Stimulated activated CD4-positive, alpha-beta T cell treated with anti-CD3 and anti-CD28 coated beads, Interleukin-1b, Interleukin-23, amount 100 ng/mL, for 4 hours (primary cell): ENCODE results near the gene PPP1R3F.

Experiments used
- DNase-seq, 2 donors: peaks; one replicate each; pipeline ENCODE4 v3.0.0-alpha.2; 2020; ENCODE audit warnings: low read depth in 2 of 2

Gene PPP1R3F

DNA sequence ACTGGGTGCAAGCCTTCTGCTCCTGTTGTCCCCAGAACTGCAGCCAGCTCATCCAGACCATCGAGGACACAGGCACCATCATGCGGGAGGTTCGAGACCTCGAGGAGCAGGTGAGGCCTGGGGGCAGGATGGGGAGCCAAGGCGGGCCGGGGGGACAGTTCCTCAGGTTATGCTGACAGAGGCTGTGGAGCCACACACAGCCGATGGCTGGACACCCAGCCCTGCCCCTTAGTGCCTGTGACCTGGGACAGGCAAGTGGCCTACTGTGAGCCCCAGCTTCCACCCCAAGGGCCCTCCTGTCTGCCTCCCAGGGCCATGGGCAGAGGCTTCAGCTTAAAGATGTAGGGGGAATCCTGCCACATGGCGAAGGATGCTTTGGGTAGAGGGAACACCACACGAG lies 20.0 kb upstream of the PPP1R3F start:
- DNase-seq, result no peak

DNA sequence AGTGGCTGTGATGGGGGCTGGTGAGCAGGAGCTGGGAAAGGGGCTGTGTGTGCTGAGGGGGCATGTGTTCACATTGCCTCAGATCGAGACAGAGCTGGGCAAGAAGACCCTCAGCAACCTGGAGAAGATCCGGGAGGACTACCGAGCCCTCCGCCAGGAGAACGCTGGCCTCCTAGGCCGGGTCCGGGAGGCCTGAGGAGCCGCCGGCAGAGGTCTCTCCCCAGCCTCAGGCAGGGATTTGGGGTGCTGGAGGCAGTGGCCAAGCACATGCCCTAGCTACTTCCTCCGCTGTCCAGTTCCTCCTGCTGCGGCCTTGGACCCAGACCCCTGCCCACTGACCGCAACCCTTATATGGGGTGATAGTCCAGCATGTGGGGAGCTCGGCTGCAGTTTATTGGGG lies 19.5 kb upstream of the PPP1R3F start:
- no peak for DNase-seq

- DNase-seq, result no peak
Measured at GRCh38 chrX:49250578-49250977, 19.0 kb upstream of the PPP1R3F start.

GRCh38 chrX:49251325-49251724 lies 18.3 kb upstream of the PPP1R3F start:
- no peak for DNase-seq

GRCh38 chrX:49254639-49255038 lies 15.0 kb upstream of the PPP1R3F start:
- no peak for DNase-seq

DNA sequence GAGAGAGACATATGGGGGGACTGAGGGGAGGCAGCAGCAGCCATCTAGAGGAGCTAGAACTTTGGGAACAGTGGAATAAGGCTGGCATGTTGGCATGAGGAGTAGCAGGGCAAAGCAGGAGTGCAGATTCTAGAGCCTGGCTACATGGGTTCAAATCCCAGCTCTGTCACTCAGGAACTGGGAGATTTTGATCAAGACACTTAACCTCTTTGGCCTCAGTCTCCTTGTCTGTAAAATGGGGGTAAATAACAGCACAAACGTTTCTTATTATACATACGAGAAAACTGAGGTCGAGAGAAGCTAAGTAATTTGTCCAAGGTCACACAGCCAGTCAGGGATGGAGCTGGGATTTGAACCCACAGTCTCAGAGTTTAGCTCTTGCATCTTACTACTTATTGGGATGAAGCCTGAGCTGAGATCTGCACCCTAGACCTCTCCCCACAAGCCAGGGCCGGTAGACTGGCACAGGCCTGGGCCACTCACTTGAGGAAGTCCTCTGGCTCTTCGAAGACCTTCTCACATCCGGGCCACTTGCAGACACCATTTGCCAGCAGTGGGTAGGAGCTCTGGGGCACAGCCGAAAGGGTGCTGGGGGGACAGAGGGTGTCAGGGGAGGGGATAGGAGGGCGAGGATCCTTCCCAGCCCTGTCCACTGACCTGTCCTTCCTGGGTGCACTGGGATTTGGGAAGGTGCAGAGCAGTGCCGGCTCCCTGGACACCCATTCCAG lies 13.2 kb upstream of the PPP1R3F start:
- DNase-seq, result no peak

GRCh38 chrX:49257074-49257790 lies 12.4 kb upstream of the PPP1R3F start:
- DNase-seq, result no peak

GRCh38 chrX:49257846-49258748 lies 11.5 kb upstream of the PPP1R3F start:
- no peak for DNase-seq

DNA sequence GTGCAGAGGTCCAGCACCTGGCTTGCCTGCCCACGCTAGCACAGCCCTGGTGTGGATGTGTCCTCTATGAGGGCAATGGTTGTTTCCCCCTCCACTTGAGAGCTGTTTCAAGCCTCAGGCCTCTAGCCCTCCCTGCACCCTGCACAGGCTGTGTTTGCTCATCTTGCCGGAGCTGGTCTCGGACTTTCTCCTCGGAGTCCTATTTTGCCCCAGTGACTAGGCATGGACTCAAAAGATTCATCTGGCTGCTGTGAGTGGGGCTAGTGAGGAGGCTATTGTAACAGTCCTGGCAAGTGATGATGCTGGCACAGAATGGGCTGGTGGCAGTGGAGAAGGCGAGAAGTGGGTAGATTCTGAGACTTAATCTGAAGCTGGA lies 10.9 kb upstream of the PPP1R3F start:
- no peak for DNase-seq

DNA sequence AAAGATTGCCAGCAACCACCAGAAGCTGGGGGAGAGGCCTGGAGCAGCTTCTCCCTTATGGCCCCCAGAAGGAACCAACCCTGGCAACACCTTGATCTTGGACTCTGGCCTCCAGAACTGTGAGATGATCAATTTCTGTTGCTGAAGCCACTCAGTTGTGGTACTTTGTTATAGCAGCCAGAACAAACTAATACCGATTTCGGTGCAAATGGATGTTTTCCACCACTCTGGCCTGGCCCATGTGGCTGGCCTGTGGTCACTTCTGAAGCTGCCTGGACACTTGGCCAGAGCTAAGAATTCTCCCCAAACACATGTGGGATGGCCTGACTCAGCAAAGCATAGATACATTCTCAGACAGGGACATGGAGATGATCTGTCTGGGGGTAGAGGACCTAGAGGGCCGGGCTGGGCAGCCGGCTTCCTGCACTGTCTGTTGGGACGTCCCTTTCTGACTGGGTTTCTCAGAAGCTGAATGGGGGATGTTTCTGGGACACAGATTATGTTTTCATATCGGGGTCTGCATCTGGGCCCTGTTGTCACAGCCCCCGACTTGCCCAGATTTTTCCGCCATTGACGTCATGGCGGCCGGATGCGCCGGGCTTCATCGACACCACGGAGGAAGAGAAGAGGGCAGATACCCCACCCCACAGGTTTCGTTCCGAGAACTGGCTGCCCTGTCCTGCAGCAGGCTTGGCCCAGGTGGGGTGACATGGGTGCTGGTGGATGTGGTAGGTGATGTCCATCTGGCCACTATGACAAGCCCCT lies 9.2 kb upstream of the PPP1R3F start:
- DNase-seq, result no peak

DNA sequence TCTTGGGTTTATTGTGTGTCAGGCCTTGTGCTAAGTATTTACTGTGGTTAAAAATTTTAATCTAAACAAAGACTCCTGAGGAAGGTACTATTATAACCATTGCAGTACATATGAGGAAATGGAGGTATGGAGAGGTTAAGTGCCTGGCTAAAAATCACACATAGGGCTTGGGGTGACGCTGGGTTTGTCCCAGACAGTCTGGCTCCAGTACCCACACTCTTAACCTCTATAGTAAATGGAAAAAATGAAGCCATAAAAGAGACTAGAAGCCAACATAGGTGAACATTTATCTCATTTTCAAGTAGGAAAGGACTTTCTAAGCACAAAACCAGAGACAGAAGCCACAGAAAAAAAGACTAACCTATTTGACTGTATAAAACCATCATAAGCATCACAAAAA lies 7.0 kb upstream of the PPP1R3F start:
- no peak for DNase-seq

DNA sequence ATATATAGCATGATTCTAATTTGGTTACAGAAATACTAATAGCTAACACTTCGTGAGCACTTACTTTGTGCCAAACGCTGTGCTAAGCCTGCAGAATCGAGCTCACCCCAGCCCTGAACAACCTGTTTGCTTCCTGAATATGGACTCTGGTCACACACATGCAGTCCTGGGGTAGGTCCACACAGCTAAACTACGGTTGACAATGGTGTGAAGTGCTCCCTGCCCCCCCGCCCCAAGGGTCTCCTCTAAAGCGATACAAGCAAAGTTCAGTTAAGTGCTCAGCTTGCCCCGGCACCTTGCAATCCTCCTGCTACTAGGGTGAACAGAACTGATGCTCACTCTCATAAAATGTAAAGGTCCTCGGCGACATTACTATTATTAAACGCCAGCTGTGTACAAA lies 6.0 kb upstream of the PPP1R3F start:
- DNase-seq, result no peak

- no peak for DNase-seq
Measured at GRCh38 chrX:49264460-49264859, 5.1 kb upstream of the PPP1R3F start, which contains the start of gene FOXP3. Gene FOXP3, minus strand, starts transcription at chrX:49264710. Its CDS starts 6,205 bp downstream, at chrX:49258505.

GRCh38 chrX:49266523-49267445 lies 2.8 kb upstream of the PPP1R3F start:
- DNase-seq, result no peak

DNA sequence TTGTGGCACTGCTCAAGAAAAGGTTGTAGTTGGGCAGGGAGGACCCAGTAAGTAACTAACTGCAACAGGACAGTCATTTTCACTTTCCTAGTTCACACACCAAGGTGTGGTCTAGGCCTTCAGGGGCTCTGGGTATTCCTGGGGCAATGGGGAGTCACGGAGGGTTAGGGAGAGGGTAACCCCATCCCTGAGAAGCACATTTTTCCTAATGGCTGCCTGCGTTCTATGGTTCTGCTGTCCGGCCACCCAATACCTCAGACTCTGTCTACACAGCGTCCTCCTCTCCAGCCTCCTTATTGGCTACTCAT lies 937 bp upstream of the PPP1R3F start:
- no peak for DNase-seq

GRCh38 chrX:49269010-49269766 lies 405 bp upstream of the PPP1R3F start:
- peak; percentile 85 to 88 for DNase-seq

DNA sequence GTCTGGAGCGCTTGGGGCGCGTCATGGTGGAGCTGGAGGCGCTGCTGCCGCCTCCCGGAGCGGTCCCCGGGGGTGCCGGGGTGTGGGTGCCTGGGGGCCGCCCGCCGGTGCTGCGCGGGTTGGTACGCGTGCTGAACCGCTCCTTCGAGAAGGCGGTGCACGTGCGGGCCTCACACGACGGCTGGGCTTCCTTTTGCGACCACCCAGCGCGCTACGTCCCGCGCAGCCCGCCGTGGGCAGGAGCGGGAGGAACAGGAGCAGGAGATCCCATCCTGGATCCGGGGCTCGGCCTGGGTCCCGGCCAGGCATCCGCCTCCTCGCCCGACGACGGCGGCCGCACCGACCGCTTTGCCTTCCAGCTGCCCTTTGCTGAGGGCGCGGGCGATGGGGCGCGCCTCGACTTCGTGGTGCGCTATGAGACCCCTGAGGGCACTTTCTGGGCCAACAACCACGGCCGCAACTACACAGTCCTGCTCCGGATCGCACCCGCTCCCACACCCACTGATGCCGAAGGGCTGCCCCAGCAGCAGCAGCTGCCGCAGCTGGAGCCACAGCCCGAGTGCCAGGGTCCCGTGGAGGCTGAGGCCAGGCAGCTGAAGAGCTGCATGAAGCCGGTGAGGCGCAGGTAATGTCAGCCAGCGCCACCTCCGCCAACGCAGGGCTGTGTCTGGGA lies 792 bp downstream of the PPP1R3F start:
- DNase-seq, result no peak

GRCh38 chrX:49271341-49271740 lies 1.7 kb downstream of the PPP1R3F start:
- no peak for DNase-seq

DNA sequence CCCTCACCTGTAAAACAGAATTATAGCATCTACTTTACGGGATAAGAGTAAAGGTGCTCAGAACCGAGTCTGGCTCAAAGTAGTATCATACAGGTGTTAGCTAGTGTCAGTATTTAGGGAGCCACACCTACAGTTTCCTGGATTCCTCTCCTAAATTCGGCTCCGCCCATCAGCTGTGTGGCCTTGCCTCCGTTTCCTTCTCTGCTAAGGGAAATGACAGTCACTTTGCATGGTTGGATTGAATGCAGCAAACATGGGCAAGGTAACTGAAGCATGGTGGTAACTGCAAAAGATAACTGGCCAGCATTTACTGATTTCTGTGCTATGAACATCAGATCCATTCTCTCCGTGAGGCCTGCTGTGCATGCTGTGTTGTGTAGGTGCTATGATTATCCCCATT lies 2.8 kb downstream of the PPP1R3F start:
- no peak for DNase-seq
